ENCODE results near the gene ZNF580.

Gene ZNF580

DNA sequence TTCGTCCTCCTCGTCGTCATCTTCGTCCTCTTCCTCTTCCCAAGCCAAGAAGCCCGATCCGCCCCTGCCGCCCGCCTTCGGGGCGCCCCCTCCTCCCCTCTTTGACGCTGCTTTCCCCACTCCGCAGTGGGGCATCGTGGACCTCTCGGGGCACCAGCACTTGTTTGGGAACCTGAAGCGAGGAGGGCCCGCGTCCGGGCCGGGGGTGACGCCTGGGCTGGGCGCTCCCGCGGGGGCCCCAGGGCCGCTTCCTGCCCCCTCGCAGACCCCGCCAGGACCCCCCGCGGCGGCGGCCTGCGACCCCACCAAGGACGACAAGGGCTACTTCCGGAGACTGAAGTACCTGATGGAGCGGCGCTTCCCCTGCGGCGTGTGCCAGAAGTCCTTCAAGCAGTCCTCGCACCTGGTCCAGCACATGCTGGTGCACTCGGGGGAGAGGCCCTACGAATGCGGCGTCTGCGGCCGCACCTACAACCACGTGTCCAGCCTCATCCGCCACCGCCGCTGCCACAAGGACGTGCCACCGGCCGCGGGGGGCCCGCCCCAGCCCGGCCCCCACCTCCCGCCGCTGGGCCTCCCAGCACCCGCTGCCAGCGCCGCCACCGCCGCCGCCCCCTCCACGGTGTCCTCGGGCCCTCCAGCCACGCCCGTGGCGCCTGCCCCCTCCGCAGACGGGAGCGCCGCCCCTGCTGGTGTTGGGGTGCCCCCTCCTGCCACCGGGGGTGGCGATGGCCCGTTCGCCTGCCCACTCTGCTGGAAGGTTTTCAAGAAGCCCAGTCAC is 26.7 kb upstream of the ZNF580 start:
- TF ChIP-seq, protein P1, sequence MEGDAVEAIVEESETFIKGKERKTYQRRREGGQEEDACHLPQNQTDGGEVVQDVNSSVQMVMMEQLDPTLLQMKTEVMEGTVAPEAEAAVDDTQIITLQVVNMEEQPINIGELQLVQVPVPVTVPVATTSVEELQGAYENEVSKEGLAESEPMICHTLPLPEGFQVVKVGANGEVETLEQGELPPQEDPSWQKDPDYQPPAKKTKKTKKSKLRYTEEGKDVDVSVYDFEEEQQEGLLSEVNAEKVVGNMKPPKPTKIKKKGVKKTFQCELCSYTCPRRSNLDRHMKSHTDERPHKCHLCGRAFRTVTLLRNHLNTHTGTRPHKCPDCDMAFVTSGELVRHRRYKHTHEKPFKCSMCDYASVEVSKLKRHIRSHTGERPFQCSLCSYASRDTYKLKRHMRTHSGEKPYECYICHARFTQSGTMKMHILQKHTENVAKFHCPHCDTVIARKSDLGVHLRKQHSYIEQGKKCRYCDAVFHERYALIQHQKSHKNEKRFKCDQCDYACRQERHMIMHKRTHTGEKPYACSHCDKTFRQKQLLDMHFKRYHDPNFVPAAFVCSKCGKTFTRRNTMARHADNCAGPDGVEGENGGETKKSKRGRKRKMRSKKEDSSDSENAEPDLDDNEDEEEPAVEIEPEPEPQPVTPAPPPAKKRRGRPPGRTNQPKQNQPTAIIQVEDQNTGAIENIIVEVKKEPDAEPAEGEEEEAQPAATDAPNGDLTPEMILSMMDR (IDR thresholded peaks at IDR 0.05; ENCODE audit: low read depth, low read length, missing control alignments), result no peak
- no peak for DNase-seq (ENCODE audit: low read depth)
- no peak overlapping the region for H3K4me3 ChIP-seq (ENCODE audit: low read depth, low read length)

GRCh38 chr19:55614711-55615542 is 25.9 kb upstream of the ZNF580 start:
- TF ChIP-seq, protein P1 (IDR thresholded peaks at IDR 0.05; ENCODE audit: low read depth, low read length, missing control alignments), result no peak
- no peak for DNase-seq (ENCODE audit: low read depth)
- no peak overlapping the region for H3K4me3 ChIP-seq (ENCODE audit: low read depth, low read length)

DNA sequence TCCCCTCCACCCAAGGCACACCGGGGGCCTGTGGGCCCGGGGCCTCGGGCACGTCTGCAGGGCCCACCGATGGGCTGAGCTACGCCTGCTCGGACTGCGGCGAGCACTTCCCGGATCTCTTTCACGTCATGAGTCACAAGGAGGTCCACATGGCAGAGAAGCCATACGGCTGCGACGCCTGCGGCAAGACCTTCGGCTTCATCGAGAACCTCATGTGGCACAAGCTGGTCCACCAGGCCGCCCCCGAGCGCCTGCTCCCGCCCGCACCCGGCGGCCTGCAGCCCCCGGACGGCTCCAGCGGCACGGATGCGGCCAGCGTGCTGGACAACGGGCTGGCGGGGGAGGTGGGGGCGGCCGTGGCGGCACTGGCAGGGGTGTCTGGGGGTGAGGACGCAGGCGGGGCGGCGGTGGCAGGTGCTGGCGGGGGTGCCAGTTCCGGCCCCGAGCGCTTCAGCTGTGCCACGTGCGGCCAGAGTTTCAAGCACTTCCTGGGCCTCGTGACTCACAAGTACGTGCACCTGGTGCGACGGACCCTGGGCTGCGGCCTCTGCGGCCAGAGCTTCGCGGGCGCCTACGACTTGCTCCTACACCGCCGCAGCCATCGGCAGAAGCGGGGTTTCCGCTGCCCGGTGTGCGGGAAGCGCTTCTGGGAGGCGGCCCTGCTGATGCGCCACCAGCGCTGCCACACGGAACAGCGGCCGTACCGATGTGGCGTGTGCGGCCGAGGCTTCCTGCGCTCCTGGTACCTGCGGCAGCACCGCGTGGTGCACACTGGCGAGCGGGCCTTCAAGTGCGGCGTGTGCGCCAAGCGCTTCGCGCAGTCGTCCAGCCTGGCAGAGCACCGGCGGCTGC is 25.0 kb upstream of the ZNF580 start:
- no peak for DNase-seq (ENCODE audit: low read depth)
- TF ChIP-seq, protein P1 (IDR thresholded peaks at IDR 0.05; ENCODE audit: low read depth, low read length, missing control alignments), result no peak
- H3K4me3 ChIP-seq (ENCODE audit: low read depth, low read length), result no peak overlapping the region

DNA sequence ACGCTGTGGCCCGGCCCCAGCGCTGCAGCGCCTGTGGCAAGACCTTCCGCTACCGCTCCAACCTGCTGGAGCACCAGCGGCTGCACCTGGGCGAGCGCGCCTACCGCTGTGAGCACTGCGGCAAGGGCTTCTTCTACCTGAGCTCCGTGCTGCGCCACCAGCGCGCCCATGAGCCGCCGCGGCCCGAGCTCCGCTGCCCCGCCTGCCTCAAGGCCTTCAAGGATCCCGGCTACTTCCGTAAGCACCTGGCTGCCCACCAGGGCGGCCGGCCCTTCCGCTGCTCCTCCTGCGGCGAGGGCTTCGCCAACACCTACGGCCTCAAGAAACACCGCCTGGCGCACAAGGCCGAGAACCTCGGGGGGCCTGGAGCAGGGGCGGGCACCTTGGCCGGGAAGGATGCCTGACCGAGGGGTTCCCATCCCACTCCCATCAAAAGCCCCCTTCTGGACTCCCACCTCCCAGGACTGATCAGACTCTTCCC is 24.4 kb upstream of the ZNF580 start:
- TF ChIP-seq, protein P1 (IDR thresholded peaks at IDR 0.05; ENCODE audit: low read depth, low read length, missing control alignments), result no peak
- no peak for DNase-seq (ENCODE audit: low read depth)
- no peak overlapping the region for H3K4me3 ChIP-seq (ENCODE audit: low read depth, low read length)

DNA sequence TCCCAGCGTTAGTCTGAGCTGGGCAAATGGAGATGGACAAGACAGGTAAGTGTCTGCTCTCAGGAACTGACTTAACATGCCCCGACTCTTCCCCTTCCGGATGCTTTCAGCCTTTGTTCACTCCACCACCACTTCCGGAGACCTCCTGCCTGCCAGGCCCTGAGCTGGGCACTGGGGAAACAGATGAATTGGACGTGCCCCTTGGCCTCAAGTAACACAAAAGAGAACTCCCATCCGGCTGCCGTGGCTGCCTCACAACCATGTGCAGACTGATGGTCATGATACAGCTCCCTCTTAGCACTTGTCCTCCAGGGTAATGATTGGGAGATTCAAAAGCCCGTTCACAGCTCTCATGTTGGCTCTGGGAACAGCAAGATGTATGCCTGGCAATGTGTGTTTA is 23.4 kb upstream of the ZNF580 start:
- H3K4me3 ChIP-seq (ENCODE audit: low read depth, low read length), result no peak overlapping the region
- TF ChIP-seq, protein P1 (IDR thresholded peaks at IDR 0.05; ENCODE audit: low read depth, low read length, missing control alignments), result no peak
- DNase-seq (ENCODE audit: low read depth), result no peak

DNA sequence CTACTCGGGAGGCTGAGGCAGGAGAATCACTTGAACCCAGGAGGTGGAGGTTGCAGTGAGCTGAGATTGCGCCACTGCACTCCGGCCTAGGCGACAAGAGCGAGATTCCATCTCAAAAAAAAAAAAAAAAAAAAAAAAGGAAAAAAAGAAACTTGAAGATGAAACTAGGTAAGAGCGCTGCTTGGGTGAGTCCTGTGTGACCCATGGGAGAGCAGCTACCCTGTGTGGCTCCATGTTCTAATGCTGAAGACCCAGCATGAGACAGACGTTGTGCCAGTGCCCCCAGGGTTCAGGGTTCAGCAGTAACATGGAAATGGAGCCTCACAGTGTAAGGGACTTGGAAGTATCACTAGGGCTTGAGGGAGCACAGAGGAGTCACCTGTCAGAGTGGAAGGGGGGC is 22.4 kb upstream of the ZNF580 start:
- no peak for DNase-seq (ENCODE audit: low read depth)
- TF ChIP-seq, protein P1 (IDR thresholded peaks at IDR 0.05; ENCODE audit: low read depth, low read length, missing control alignments), result no peak
- H3K4me3 ChIP-seq (ENCODE audit: low read depth, low read length), result no peak overlapping the region
